Parathyroid adenoma (tissue), 2 donors: ENCODE results near the gene CEP57L1.

Experiments used
- H2AFZ ChIP-seq: fragments of 300-600 bp; sonication (generic); one replicate; pipeline ENCODE4 v1.7.0; 2017; ENCODE audit warnings: antibody characterized with exemption, mild to moderate bottlenecking
- H3K27ac ChIP-seq: fragments of 300-600 bp; sonication (generic); one replicate; pipeline ENCODE4 v1.7.0; 2017
- H3K27me3 ChIP-seq: fragments of 300-600 bp; sonication (generic); one replicate; pipeline ENCODE4 v1.7.0; 2017; ENCODE audit warnings: low read length; ENCODE audit not compliant: control insufficient read depth, insufficient read depth
- H3K36me3 ChIP-seq: fragments of 300-600 bp; sonication (generic); one replicate; pipeline ENCODE4 v1.7.0; 2017; ENCODE audit warnings: low read length; ENCODE audit not compliant: control insufficient read depth, insufficient read depth
- H3K4me1 ChIP-seq: fragments of 300-600 bp; sonication (generic); one replicate; pipeline ENCODE4 v1.7.0; 2017; ENCODE audit warnings: control low read depth
- H3K4me2 ChIP-seq: fragments of 300-600 bp; sonication (generic); one replicate; pipeline ENCODE4 v1.7.0; 2017; ENCODE audit warnings: low read length
- H3K4me3 ChIP-seq: fragments of 300-600 bp; sonication (generic); one replicate; pipeline ENCODE4 v1.7.0; 2017; ENCODE audit warnings: low read depth, low read length
- H3K79me2 ChIP-seq: fragments of 300-600 bp; sonication (generic); one replicate; pipeline ENCODE4 v1.7.0; 2017; ENCODE audit warnings: control low read depth
- H3K9ac ChIP-seq: fragments of 300-600 bp; sonication (generic); one replicate; pipeline ENCODE4 v1.7.0; 2017; ENCODE audit warnings: mild to moderate bottlenecking
- H3K9me3 ChIP-seq: fragments of 300-600 bp; sonication (generic); one replicate; pipeline ENCODE4 v1.7.0; 2017; ENCODE audit warnings: low read length; ENCODE audit not compliant: control insufficient read depth
- TF ChIP-seq, protein P1 (sequence below): fragments of 300-600 bp; sonication (generic); IDR thresholded peaks from one replicate; pipeline ENCODE4 v1.7.0; 2017; ENCODE audit warnings: antibody characterized with exemption, mild to moderate bottlenecking
- donor health status: primary hyperparathyroidism.

CEP57L1 gene

DNA sequence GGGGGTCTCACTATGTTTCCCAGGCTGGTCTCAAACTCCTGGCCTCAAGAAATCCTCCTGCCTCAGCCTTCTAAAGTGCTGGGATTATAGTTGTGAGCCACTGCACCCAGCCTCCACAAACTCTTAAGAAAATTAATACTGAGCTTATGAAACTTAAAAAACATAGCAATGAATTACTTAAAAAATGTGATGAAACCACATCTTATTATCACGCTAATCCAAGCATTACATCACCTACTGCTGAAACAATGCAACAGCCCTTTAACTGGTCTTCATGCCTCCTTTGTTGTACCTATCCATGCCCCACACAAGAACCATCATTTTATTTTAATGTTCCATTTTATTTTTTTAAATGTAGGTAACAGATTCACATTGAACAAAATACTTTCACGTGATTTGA, 25.6 kb upstream of the CEP57L1 start:
- H3K27ac ChIP-seq: no peak overlapping the region
- peaks cover 13% of the 10 kb centered on the region for H3K4me1 ChIP-seq
- TF ChIP-seq, protein P1, sequence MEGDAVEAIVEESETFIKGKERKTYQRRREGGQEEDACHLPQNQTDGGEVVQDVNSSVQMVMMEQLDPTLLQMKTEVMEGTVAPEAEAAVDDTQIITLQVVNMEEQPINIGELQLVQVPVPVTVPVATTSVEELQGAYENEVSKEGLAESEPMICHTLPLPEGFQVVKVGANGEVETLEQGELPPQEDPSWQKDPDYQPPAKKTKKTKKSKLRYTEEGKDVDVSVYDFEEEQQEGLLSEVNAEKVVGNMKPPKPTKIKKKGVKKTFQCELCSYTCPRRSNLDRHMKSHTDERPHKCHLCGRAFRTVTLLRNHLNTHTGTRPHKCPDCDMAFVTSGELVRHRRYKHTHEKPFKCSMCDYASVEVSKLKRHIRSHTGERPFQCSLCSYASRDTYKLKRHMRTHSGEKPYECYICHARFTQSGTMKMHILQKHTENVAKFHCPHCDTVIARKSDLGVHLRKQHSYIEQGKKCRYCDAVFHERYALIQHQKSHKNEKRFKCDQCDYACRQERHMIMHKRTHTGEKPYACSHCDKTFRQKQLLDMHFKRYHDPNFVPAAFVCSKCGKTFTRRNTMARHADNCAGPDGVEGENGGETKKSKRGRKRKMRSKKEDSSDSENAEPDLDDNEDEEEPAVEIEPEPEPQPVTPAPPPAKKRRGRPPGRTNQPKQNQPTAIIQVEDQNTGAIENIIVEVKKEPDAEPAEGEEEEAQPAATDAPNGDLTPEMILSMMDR: no peak

DNA sequence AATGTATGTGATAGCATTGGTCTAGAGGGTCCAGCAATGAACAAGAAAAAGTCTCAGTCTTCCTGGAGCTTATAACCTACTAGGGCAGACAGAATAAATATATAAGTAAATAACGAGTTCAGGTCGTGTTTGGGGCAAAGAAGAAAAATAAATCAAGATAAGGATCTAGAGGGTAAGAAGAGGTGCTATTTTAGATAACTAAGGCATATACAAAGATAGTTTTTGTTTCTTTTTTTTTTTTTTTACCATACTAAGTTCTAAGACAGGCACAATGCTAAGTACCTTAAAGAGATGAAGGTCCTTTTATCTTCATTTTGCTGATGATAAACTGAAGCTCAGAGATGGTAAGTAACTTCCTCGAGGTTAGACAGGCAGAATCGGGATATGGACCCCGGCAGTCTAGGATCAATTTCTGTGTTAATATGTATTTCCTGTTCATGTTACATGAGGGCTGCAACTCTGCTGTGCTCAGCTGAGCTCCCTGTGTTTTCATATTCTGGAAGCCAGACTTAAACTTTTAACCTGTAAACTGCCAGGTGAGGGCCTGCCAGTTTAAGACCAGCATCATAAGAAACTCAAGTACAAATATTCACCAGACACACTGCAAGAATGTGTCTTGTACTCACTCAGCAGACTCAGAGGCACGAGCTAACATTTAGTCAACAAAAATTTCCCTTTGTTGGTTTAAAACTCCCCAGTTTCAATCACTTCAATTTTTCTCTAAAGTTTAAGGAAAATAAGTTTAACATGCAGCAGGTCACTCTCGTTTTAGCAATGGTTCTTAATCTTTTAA, 24.0 kb upstream of the CEP57L1 start:
- TF ChIP-seq, protein P1: no peak
- Histone ChIP-seq H3K36me3 (no peaks in the 10 kb centered on the region), H3K9me3 (no peaks in the 10 kb centered on the region), H3K27ac (peak overlapping the region; percentile 50), H3K4me1 (peaks cover 19% of the 10 kb centered on the region), H3K27me3 (no peaks in the 10 kb centered on the region), H3K4me2 (peak overlapping the region; percentile 66), H3K4me3 (peak overlapping the region; percentile 33), H3K79me2 (peaks cover 26% of the 10 kb centered on the region), H3K9ac (no peak overlapping the region), H2AFZ (peak overlapping the region; percentile 18)

More for the DNA sequence above, 25.6 kb upstream of the CEP57L1 start:
- Histone ChIP-seq H3K4me2 (no peak overlapping the region), H3K9me3 (no peaks in the 10 kb centered on the region), H3K36me3 (no peaks in the 10 kb centered on the region), H3K27me3 (no peaks in the 10 kb centered on the region), H3K4me3 (no peak overlapping the region), H2AFZ (no peak overlapping the region), H3K9ac (no peak overlapping the region), H3K79me2 (peaks cover 23% of the 10 kb centered on the region)

DNA sequence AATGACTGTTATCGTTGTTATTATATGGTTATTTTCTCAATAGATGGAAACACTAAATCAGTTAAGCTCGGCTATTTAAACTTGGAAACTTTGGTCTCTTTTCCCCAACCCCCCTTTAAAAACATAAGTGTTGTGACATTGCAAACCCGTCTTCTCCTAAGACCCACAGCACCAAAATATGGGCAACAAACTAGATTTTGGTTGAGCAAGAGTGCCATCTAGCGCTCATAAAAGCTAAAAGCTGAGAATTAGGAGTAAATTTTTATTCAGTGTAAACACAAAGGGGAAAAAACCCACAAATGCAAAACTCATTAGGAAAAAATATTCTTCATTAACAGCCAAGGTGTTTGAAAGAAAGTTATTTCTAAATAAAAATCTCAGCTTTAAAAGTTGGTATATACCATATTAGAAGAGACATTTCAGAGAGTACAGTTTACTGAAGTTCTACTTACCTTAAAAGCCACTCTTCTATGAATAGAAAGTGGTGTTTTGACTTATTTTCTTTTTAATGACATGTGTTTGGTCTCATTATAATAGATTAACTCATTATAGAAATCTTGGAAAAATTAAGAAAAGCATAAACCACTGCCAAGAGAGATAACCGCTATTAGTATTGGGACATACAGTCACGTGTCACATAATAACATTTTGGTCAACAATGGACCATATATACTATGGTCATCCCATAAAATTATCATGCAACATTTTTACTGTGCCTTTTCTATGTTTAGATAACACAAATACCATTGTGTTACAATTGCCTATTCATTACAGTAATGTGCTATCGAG, 21.8 kb upstream of the CEP57L1 start:
- Histone ChIP-seq H3K9ac (no peak overlapping the region), H3K4me3 (no peak overlapping the region), H3K27ac (no peak overlapping the region), H3K4me1 (peaks cover 19% of the 10 kb centered on the region), H3K27me3 (no peaks in the 10 kb centered on the region), H3K9me3 (no peaks in the 10 kb centered on the region), H3K4me2 (peak overlapping the region; percentile 24), H2AFZ (no peak overlapping the region), H3K79me2 (peaks cover 15% of the 10 kb centered on the region), H3K36me3 (no peaks in the 10 kb centered on the region)
- TF ChIP-seq, protein P1: peak; percentile 73

DNA sequence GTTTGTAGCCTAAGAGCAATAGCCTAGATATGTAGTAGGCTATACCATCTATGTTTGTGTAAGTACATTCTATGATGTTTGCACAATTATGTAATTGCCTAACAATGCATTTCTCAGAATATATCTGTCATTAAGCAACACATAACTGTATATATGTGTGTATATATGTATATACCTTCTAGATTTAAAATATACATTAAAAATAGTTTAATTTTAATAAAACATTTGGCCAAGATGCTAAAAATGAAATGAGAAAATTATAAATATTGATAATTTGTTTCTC, 21.2 kb upstream of the CEP57L1 start:
- Histone ChIP-seq H3K4me1 (peaks cover 19% of the 10 kb centered on the region), H3K4me3 (no peak overlapping the region), H3K79me2 (peaks cover 15% of the 10 kb centered on the region)

More for the DNA sequence above, 21.2 kb upstream of the CEP57L1 start:
- Histone ChIP-seq H3K4me2 (no peak overlapping the region), H3K27me3 (no peaks in the 10 kb centered on the region), H3K27ac (no peak overlapping the region), H3K36me3 (no peaks in the 10 kb centered on the region), H3K9me3 (no peaks in the 10 kb centered on the region), H2AFZ (no peak overlapping the region), H3K9ac (no peak overlapping the region)
- TF ChIP-seq, protein P1: no peak
